ENCODE results near the gene LINC01488. TPM values are rescaled to one million over a fixed set of nuclear protein-coding genes. Genes with fewer than 3 reads are reported as not detected.

The LINC01488 gene
- total and polyA plus RNA-seq, 2 experiments from 2014 or later: not detected

GRCh38 chr11:69454018-69454417 lies 27.4 kb upstream of the LINC01488 start:
- peaks cover 5% of the 10 kb centered on the region; the same call in 2 of the 3 replicates for H3K9me3 Mint-ChIP-seq
- Histone ChIP-seq H3K79me2 (replicated peaks; ENCODE audit: insufficient read depth) (no peaks in the 10 kb centered on the region), H3K4me2 (no peak overlapping the region), H3K4me1 (ENCODE audit: insufficient read depth) (no peaks in the 10 kb centered on the region), H3F3A (replicated peaks; ENCODE audit: low read depth) (no peaks in the 10 kb centered on the region), H3K36me3 (ENCODE audit: insufficient read depth) (no peaks in the 10 kb centered on the region), H3K9me2 (ENCODE audit: insufficient read depth) (0 out of 2 replicates have a peak, but pooled peaks cover 10% of the 10 kb centered on the region), H4K20me1 (replicated peaks; ENCODE audit: insufficient read depth) (no peaks in the 10 kb centered on the region), H3K27me3 (ENCODE audit: insufficient read depth) (no peaks in the 10 kb centered on the region), H3K27ac (ENCODE audit: low read depth) (no peak overlapping the region), H3K4me3 (no peak overlapping the region), H2AFZ (no peak overlapping the region)
- peaks cover 7% of the 10 kb centered on the region; the same call in 2 of the 3 replicates for H3K36me3 Mint-ChIP-seq (ENCODE audit: low read depth)
- no peak for ATAC-seq
- no peak for TF ChIP-seq CREB1 (CRISPR knock-in tag; IDR thresholded peaks at IDR 0.05; ENCODE audit: low read depth)
- TF ChIP-seq ETS1 (IDR thresholded peaks at IDR 0.05): no peak
- no peak for TF ChIP-seq POLR2AphosphoS5 (IDR thresholded peaks at IDR 0.05; ENCODE audit: low read depth)
- TF ChIP-seq EZH2phosphoT487 (IDR thresholded peaks at IDR 0.05; ENCODE audit: unreplicated experiment): no peak
- no peak for TF ChIP-seq JUNB (IDR thresholded peaks at IDR 0.05; ENCODE audit: unreplicated experiment)
- TF ChIP-seq EZH2 (IDR thresholded peaks at IDR 0.05; ENCODE audit: low read depth, unreplicated experiment): no peak
- TF ChIP-seq ZNF114 (CRISPR knock-in tag; IDR thresholded peaks at IDR 0.05): no peak
- TF ChIP-seq, protein P1, sequence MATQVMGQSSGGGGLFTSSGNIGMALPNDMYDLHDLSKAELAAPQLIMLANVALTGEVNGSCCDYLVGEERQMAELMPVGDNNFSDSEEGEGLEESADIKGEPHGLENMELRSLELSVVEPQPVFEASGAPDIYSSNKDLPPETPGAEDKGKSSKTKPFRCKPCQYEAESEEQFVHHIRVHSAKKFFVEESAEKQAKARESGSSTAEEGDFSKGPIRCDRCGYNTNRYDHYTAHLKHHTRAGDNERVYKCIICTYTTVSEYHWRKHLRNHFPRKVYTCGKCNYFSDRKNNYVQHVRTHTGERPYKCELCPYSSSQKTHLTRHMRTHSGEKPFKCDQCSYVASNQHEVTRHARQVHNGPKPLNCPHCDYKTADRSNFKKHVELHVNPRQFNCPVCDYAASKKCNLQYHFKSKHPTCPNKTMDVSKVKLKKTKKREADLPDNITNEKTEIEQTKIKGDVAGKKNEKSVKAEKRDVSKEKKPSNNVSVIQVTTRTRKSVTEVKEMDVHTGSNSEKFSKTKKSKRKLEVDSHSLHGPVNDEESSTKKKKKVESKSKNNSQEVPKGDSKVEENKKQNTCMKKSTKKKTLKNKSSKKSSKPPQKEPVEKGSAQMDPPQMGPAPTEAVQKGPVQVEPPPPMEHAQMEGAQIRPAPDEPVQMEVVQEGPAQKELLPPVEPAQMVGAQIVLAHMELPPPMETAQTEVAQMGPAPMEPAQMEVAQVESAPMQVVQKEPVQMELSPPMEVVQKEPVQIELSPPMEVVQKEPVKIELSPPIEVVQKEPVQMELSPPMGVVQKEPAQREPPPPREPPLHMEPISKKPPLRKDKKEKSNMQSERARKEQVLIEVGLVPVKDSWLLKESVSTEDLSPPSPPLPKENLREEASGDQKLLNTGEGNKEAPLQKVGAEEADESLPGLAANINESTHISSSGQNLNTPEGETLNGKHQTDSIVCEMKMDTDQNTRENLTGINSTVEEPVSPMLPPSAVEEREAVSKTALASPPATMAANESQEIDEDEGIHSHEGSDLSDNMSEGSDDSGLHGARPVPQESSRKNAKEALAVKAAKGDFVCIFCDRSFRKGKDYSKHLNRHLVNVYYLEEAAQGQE (IDR thresholded peaks at IDR 0.05; ENCODE audit: unreplicated experiment): no peak
- no peak for TF ChIP-seq STAT1 (IDR thresholded peaks at IDR 0.05; ENCODE audit: unreplicated experiment)
- TF ChIP-seq NANOG (IDR thresholded peaks at IDR 0.05; ENCODE audit: borderline replicate concordance): no peak
- no peak for TF ChIP-seq ZNF331 (CRISPR knock-in tag; IDR thresholded peaks at IDR 0.05; ENCODE audit: low read depth)
- TF ChIP-seq, protein P2, sequence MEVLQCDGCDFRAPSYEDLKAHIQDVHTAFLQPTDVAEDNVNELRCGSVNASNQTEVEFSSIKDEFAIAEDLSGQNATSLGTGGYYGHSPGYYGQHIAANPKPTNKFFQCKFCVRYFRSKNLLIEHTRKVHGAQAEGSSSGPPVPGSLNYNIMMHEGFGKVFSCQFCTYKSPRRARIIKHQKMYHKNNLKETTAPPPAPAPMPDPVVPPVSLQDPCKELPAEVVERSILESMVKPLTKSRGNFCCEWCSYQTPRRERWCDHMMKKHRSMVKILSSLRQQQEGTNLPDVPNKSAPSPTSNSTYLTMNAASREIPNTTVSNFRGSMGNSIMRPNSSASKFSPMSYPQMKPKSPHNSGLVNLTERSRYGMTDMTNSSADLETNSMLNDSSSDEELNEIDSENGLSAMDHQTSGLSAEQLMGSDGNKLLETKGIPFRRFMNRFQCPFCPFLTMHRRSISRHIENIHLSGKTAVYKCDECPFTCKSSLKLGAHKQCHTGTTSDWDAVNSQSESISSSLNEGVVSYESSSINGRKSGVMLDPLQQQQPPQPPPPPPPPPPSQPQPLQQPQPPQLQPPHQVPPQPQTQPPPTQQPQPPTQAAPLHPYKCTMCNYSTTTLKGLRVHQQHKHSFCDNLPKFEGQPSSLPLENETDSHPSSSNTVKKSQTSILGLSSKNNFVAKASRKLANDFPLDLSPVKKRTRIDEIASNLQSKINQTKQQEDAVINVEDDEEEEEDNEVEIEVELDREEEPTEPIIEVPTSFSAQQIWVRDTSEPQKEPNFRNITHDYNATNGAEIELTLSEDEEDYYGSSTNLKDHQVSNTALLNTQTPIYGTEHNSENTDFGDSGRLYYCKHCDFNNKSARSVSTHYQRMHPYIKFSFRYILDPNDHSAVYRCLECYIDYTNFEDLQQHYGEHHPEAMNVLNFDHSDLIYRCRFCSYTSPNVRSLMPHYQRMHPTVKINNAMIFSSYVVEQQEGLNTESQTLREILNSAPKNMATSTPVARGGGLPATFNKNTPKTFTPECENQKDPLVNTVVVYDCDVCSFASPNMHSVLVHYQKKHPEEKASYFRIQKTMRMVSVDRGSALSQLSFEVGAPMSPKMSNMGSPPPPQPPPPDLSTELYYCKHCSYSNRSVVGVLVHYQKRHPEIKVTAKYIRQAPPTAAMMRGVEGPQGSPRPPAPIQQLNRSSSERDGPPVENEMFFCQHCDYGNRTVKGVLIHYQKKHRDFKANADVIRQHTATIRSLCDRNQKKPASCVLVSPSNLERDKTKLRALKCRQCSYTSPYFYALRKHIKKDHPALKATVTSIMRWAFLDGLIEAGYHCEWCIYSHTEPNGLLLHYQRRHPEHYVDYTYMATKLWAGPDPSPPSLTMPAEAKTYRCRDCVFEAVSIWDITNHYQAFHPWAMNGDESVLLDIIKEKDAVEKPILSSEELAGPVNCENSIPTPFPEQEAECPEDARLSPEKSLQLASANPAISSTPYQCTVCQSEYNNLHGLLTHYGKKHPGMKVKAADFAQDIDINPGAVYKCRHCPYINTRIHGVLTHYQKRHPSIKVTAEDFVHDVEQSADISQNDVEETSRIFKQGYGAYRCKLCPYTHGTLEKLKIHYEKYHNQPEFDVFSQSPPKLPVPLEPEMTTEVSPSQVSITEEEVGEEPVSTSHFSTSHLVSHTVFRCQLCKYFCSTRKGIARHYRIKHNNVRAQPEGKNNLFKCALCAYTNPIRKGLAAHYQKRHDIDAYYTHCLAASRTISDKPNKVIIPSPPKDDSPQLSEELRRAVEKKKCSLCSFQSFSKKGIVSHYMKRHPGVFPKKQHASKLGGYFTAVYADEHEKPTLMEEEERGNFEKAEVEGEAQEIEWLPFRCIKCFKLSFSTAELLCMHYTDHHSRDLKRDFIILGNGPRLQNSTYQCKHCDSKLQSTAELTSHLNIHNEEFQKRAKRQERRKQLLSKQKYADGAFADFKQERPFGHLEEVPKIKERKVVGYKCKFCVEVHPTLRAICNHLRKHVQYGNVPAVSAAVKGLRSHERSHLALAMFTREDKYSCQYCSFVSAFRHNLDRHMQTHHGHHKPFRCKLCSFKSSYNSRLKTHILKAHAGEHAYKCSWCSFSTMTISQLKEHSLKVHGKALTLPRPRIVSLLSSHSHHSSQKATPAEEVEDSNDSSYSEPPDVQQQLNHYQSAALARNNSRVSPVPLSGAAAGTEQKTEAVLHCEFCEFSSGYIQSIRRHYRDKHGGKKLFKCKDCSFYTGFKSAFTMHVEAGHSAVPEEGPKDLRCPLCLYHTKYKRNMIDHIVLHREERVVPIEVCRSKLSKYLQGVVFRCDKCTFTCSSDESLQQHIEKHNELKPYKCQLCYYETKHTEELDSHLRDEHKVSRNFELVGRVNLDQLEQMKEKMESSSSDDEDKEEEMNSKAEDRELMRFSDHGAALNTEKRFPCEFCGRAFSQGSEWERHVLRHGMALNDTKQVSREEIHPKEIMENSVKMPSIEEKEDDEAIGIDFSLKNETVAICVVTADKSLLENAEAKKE (CRISPR knock-in tag; IDR thresholded peaks at IDR 0.05): no peak
- TF ChIP-seq, protein P3, sequence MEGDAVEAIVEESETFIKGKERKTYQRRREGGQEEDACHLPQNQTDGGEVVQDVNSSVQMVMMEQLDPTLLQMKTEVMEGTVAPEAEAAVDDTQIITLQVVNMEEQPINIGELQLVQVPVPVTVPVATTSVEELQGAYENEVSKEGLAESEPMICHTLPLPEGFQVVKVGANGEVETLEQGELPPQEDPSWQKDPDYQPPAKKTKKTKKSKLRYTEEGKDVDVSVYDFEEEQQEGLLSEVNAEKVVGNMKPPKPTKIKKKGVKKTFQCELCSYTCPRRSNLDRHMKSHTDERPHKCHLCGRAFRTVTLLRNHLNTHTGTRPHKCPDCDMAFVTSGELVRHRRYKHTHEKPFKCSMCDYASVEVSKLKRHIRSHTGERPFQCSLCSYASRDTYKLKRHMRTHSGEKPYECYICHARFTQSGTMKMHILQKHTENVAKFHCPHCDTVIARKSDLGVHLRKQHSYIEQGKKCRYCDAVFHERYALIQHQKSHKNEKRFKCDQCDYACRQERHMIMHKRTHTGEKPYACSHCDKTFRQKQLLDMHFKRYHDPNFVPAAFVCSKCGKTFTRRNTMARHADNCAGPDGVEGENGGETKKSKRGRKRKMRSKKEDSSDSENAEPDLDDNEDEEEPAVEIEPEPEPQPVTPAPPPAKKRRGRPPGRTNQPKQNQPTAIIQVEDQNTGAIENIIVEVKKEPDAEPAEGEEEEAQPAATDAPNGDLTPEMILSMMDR (conservative IDR thresholded peaks at IDR 0.05; ENCODE audit: low read depth in 2 of 2): no peak
- DNase-seq (ENCODE audit: low spot score): no peak
- H3K4me1 Mint-ChIP-seq: peaks cover 3% of the 10 kb centered on the region; the same call in 1 of the 3 replicates
- H3K27ac Mint-ChIP-seq: no peak overlapping the region
- peaks cover 5% of the 10 kb centered on the region for H3K27me3 Mint-ChIP-seq (ENCODE audit: insufficient read depth, low read depth, poor library complexity)
- H3K4me3 Mint-ChIP-seq: no peak overlapping the region
